SH-SY5Y (cell line): ENCODE results near the gene MRPL21.

Experiments
- GATA2 ChIP-seq: IDR thresholded peaks from 2 replicates; pipeline ENCODE4 v1.6.1; 2011; ENCODE audit warnings: mild to moderate bottlenecking, low read depth, low read length
- GATA3 ChIP-seq: IDR thresholded peaks from 2 replicates; pipeline ENCODE4 v1.6.1; 2011; ENCODE audit warnings: low read depth, mild to moderate bottlenecking, low read length, moderate library complexity

GRCh38 chr11:68842427-68843051 lies 61.1 kb downstream of the MRPL21 start:
- TF ChIP-seq GATA3 (no peak), GATA2 (no peak)
